Measurements from ENCODE around the gene RFX2.
"Not testable (repeated sequence)": the region's sequence is repeated elsewhere in the genome, so short reads cannot be mapped to it uniquely, and the experiment has no call there.

The RFX2 gene

GRCh38 chr19:6073858-6074708, 36.2 kb downstream of the RFX2 start:
- DNase-seq: no peak

GRCh38 chr19:6073233-6073632, 37.1 kb downstream of the RFX2 start:
- not testable (repeated sequence) for DNase-seq

GRCh38 chr19:6071875-6072274, 38.4 kb downstream of the RFX2 start:
- no peak for DNase-seq

- no peak for DNase-seq
Measured at GRCh38 chr19:6070720-6071485, 39.4 kb downstream of the RFX2 start.

- DNase-seq: no peak
Measured at GRCh38 chr19:6070207-6070681, 40.1 kb downstream of the RFX2 start.

- no peak for DNase-seq
Measured at GRCh38 chr19:6069268-6069791, 41.0 kb downstream of the RFX2 start.

- no peak for DNase-seq
Measured at GRCh38 chr19:6068711-6069110, 41.6 kb downstream of the RFX2 start.

- no peak for DNase-seq
Measured at GRCh38 chr19:6067975-6068374, 42.3 kb downstream of the RFX2 start.

- peak; percentile 75 for DNase-seq
Measured at GRCh38 chr19:6066661-6067646, 43.3 kb downstream of the RFX2 start.

GRCh38 chr19:6065685-6066374, 44.5 kb downstream of the RFX2 start:
- DNase-seq: no peak

- no peak for DNase-seq
Measured at GRCh38 chr19:6064336-6065073, 45.8 kb downstream of the RFX2 start.

GRCh38 chr19:6063576-6064335, 46.5 kb downstream of the RFX2 start:
- no peak for DNase-seq

GRCh38 chr19:6062961-6063575, 47.2 kb downstream of the RFX2 start:
- DNase-seq: no peak

- no peak for DNase-seq
Measured at GRCh38 chr19:6062274-6062673, 48.0 kb downstream of the RFX2 start.

- DNase-seq: no peak
Measured at GRCh38 chr19:6061376-6062130, 48.7 kb downstream of the RFX2 start.

GRCh38 chr19:6060600-6061375, 49.5 kb downstream of the RFX2 start:
- DNase-seq: no peak

GRCh38 chr19:6059988-6060599, 50.2 kb downstream of the RFX2 start:
- DNase-seq: no peak
